Smooth muscle cell (in vitro differentiated cells): Measurements from ENCODE around the gene MYNN. TPM values are rescaled to one million over a fixed set of nuclear protein-coding genes. Genes with fewer than 3 reads are reported as not detected.
A peak's percentile ranks its signal among the peaks of the same experiment; 100 is the strongest.

Source experiments
- DNase-seq: peaks from one replicate; lab custom pipeline; 2025; ENCODE audit not compliant: unreplicated experiment; lab: John Stamatoyannopoulos, UW
- H2AFZ ChIP-seq: fragments of 200-600 bp; sonication (generic); 2 replicates; pipeline ENCODE4 v1.6.0; 2016; ENCODE audit warnings: antibody characterized with exemption, low read depth, mild to moderate bottlenecking
- H3F3A ChIP-seq: fragments of 200-600 bp; sonication (generic); 2 replicates; pipeline ENCODE4 v1.6.0; 2017; ENCODE audit warnings: antibody characterized with exemption, low read depth
- H3K27ac ChIP-seq: fragments of 200-600 bp; sonication (generic); 2 replicates; pipeline ENCODE4 v1.5.1; 2016; ENCODE audit warnings: low read depth, mild to moderate bottlenecking
- H3K27me3 ChIP-seq: fragments of 200-600 bp; sonication (generic); 2 replicates; pipeline ENCODE4 v1.6.1; 2016; ENCODE audit warnings: low read depth, mild to moderate bottlenecking
- H3K36me3 ChIP-seq: fragments of 200-600 bp; sonication (generic); 2 replicates; pipeline ENCODE4 v1.5.1; 2016; ENCODE audit warnings: low read depth
- H3K4me1 ChIP-seq: fragments of 200-600 bp; sonication (generic); 2 replicates; pipeline ENCODE4 v1.5.1; 2016; ENCODE audit warnings: low read depth
- H3K4me2 ChIP-seq: fragments of 200-600 bp; sonication (generic); 2 replicates; pipeline ENCODE4 v1.6.0; 2016; ENCODE audit warnings: mild to moderate bottlenecking
- H3K4me3 ChIP-seq: fragments of 200-600 bp; sonication (generic); 2 replicates; pipeline ENCODE4 v1.5.1; 2016; ENCODE audit warnings: mild to moderate bottlenecking
- H3K79me2 ChIP-seq: fragments of 200-600 bp; sonication (generic); 2 replicates; pipeline ENCODE4 v1.6.0; 2016; ENCODE audit warnings: low read depth, mild to moderate bottlenecking
- H3K9ac ChIP-seq: fragments of 200-600 bp; sonication (generic); 2 replicates; pipeline ENCODE4 v1.6.0; 2016; ENCODE audit warnings: low read depth
- H3K9me3 ChIP-seq: fragments of 200-600 bp; sonication (generic); replicated peaks from 2 replicates; pipeline ENCODE4 v1.5.1; 2016; ENCODE audit warnings: low read depth
- H4K20me1 ChIP-seq: fragments of 200-600 bp; sonication (generic); 2 replicates; pipeline ENCODE4 v1.6.0; 2016; ENCODE audit warnings: low read depth
- CTCF ChIP-seq: fragments of 200-600 bp; sonication (generic); IDR thresholded peaks from 2 replicates; pipeline ENCODE4 v1.5.1; 2017; ENCODE audit warnings: borderline replicate concordance, mild to moderate bottlenecking, antibody characterized with exemption; ENCODE audit not compliant: insufficient read depth, poor library complexity, severe bottlenecking
- WGBS: methylation state at CpG from one replicate; pipeline ENCODE4 v1.1.7; 2016; ENCODE audit warnings: low lambda C conversion rate; 5-methylcytosine and 5-hydroxymethylcytosine counted together
- polyA plus RNA-seq: library from polyadenylated mRNA; unstranded; fragments of >200 nt; fragmentation: Nextera tagmentation; extraction: Ambion mirVana; gene quantifications from 2 replicates; pipeline ENCODE4 v1.2.1, GENCODE V29; 2016
- total RNA-seq: library from RNA; depleted of rRNA; stranded (reverse); fragments of >200 nt; gene quantifications from 2 replicates; pipeline ENCODE4 v1.2.3, GENCODE V29; 2014

The MYNN gene
- total and polyA plus RNA-seq, 2 experiments from 2014 or later = 17.2 to 29.9 TPM

- TF ChIP-seq CTCF = no peak
- H3K4me1 ChIP-seq = no peaks in the 10 kb centered on the region
- no peak for DNase-seq
- peaks cover 4% of the 10 kb centered on the region for H3F3A ChIP-seq
- no peaks in the 10 kb centered on the region for H3K79me2 ChIP-seq
- no peak overlapping the region for H3K27ac ChIP-seq
- no peak overlapping the region for H2AFZ ChIP-seq
- no peaks in the 10 kb centered on the region for H3K9me3 ChIP-seq
- no peaks in the 10 kb centered on the region for H4K20me1 ChIP-seq
- H3K4me2 ChIP-seq = no peak overlapping the region
- WGBS = 76% methylated on average over 4 of the region's 4 CpGs
- H3K4me3 ChIP-seq = no peak overlapping the region
- H3K9ac ChIP-seq = no peak overlapping the region
- no peaks in the 10 kb centered on the region for H3K36me3 ChIP-seq
- no peaks in the 10 kb centered on the region for H3K27me3 ChIP-seq
Observed at GRCh38 chr3:169760479-169760878, 12.7 kb upstream of the MYNN start.

- Histone ChIP-seq H3K9me3 (no peaks in the 10 kb centered on the region), H3K9ac (peak overlapping the region; percentile 74), H3K4me2 (peak overlapping the region; percentile 87), H3K79me2 (no peaks in the 10 kb centered on the region), H4K20me1 (no peaks in the 10 kb centered on the region), H3F3A (peaks cover 18% of the 10 kb centered on the region), H2AFZ (peak overlapping the region; percentile 76), H3K27ac (peak overlapping the region; percentile 62), H3K27me3 (no peaks in the 10 kb centered on the region), H3K4me3 (peak overlapping the region; percentile 62), H3K4me1 (no peaks in the 10 kb centered on the region), H3K36me3 (no peaks in the 10 kb centered on the region)
- WGBS = 15% methylated on average over 35 of the region's 46 CpGs
- TF ChIP-seq CTCF = no peak
- DNase-seq = no peak
Observed at GRCh38 chr3:169764312-169764881, 8.8 kb upstream of the MYNN start.

- Histone ChIP-seq H3K4me1 (no peaks in the 10 kb centered on the region), H3K79me2 (no peaks in the 10 kb centered on the region), H3K4me3 (peak within 1 kb of the TSS; percentile 62), H3K4me2 (peak within 1 kb of the TSS; percentile 87), H3K36me3 (no peaks in the 10 kb centered on the region), H3K9ac (peak within 1 kb of the TSS; percentile 74), H2AFZ (peak within 1 kb of the TSS; percentile 76), H4K20me1 (no peaks in the 10 kb centered on the region), H3K9me3 (no peaks in the 10 kb centered on the region), H3K27ac (peak within 1 kb of the TSS; percentile 62), H3F3A (peaks cover 23% of the 10 kb centered on the region), H3K27me3 (no peaks in the 10 kb centered on the region)
- 14% methylated on average over 42 of the region's 42 CpGs for WGBS
- TF ChIP-seq CTCF = no peak
- peak; percentile 7 for DNase-seq
Observed at GRCh38 chr3:169764882-169765612, 8.1 kb upstream of the MYNN start, which contains the start of gene TERC. Gene TERC (minus strand): TSS chr3:169765060.
